ENCODE results near the gene KAZN. TPM values are rescaled to one million over a fixed set of nuclear protein-coding genes. Genes with fewer than 3 reads are reported as not detected.

Gene KAZN
- total RNA-seq, 4 donors from 2014 or later: 9.2 to 30.6 (median 21.2) TPM

- no peak for ATAC-seq (ENCODE audit: low FRiP score)
- TF ChIP-seq, protein P1, sequence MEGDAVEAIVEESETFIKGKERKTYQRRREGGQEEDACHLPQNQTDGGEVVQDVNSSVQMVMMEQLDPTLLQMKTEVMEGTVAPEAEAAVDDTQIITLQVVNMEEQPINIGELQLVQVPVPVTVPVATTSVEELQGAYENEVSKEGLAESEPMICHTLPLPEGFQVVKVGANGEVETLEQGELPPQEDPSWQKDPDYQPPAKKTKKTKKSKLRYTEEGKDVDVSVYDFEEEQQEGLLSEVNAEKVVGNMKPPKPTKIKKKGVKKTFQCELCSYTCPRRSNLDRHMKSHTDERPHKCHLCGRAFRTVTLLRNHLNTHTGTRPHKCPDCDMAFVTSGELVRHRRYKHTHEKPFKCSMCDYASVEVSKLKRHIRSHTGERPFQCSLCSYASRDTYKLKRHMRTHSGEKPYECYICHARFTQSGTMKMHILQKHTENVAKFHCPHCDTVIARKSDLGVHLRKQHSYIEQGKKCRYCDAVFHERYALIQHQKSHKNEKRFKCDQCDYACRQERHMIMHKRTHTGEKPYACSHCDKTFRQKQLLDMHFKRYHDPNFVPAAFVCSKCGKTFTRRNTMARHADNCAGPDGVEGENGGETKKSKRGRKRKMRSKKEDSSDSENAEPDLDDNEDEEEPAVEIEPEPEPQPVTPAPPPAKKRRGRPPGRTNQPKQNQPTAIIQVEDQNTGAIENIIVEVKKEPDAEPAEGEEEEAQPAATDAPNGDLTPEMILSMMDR (IDR thresholded peaks at IDR 0.05): no peak
- DNase-seq (ENCODE audit: low spot score): no peak
Measured at GRCh38 chr1:14948112-14948652, 349.7 kb downstream of the KAZN start.

DNA sequence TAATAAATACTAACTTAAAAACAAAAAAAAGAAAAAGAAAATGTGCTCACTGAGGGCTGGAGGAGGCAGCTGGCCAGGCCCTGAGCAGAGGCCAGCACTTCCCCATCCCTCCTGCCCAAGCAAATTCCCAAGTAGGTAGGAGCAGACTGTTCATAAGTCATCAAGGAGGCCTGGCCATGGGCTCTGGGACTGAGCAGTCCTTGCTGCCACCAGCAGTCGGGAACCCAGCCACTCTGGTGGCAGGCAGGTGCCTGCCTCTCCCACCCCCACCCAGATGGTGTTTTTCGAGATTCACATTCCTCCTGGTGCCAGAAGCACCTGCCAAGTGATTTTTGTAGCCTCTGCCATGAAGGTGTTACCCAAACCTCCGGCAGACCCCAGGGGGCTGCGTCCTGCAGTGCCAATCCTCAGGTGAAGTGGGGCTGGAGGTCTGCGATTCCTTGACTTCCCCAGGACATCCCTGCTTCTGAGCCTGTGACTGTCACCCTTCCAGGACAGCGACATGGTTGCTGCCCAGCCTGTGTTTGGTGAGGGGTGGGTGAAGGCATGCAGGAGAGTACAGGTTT lies 350.9 kb downstream of the KAZN start:
- no peak for ATAC-seq (ENCODE audit: low FRiP score)
- no peak for DNase-seq (ENCODE audit: low spot score)
- TF ChIP-seq, protein P1 (IDR thresholded peaks at IDR 0.05): no peak

- ATAC-seq (ENCODE audit: low FRiP score) (no peak), DNase-seq (ENCODE audit: low spot score) (no peak)
- TF ChIP-seq, protein P1 (IDR thresholded peaks at IDR 0.05): no peak
Measured at GRCh38 chr1:14949836-14950713, 351.6 kb downstream of the KAZN start.

GRCh38 chr1:14951766-14952165 lies 353.3 kb downstream of the KAZN start:
- DNase-seq (ENCODE audit: low spot score): no peak
- ATAC-seq (ENCODE audit: low FRiP score): no peak
- TF ChIP-seq, protein P1 (IDR thresholded peaks at IDR 0.05): no peak

DNA sequence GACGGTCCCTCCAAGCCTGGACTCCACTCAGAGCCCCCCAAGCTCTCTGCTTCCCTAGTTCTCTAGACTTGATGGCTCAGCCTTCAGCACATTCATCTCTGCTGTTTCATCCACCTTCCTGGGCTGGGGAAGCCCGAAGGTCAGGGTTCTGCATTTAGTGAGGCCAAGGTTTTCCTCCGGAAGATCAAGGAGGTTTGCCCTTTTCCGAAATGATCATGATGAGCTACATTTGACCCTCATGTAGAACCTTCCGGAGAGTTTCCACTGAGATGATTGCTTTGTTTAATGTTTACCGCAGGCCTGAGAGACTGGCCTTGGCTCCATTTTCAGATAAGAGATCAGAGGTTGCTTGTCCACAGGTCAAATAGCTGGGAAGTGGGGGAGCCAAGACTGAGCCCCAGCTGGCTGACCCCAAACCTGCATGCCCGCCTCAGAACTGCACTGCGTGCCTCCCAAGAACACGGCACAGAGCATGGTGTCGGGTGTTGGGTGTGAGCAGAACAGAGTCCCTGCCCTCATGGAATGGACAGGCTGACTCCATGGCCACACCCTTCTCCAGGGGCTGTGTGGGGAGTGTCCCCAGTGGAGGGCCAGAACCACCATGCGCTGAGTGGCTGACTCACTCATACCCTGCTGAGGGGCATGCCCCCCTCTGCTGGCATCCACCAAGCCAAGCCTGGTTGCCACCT lies 354.3 kb downstream of the KAZN start:
- DNase-seq (ENCODE audit: low spot score): no peak
- TF ChIP-seq, protein P1 (IDR thresholded peaks at IDR 0.05): no peak
- ATAC-seq (ENCODE audit: low FRiP score): no peak

DNA sequence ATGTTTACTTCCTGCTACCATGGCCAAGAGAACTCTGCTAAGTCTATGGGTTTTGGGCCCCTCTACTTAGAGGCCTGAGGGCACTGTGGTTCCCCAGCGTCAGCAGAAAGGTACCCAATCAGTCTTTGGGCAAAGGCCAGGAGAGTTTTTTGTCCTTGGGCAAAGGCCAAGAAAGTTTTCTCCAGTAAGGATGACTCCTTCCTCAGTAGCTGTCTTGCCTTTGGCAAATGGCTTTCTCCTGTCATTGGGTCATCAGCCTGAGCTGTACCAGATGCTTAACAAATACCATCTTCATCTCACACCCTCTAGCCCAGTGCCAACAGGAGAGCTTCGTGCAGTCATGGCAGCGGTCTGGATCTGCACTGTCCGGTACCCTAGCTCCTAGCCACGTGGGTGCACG lies 355.7 kb downstream of the KAZN start:
- ATAC-seq (ENCODE audit: low FRiP score) (peak; percentile 13), DNase-seq (ENCODE audit: low spot score) (no peak)
- TF ChIP-seq, protein P1 (IDR thresholded peaks at IDR 0.05): no peak

All from omental fat pad (tissue), 4 donors.